Astrocyte (in vitro differentiated cells and primary cell): Measurements from ENCODE around the gene CEACAM20. TPM values are rescaled to one million over a fixed set of nuclear protein-coding genes. Genes with fewer than 3 reads are reported as not detected.

Source experiments
- DNase-seq: peaks from one replicate; pipeline ENCODE4 v3.0.0-alpha.2; 2010; ENCODE audit warnings: low read depth
- FAIRE-seq: peaks from 2 replicates; lab custom pipeline; 2011; peaks lifted over from hg19 to GRCh38; lab: Jason Lieb, UNC
- H2AFZ ChIP-seq: 2 replicates; pipeline ENCODE4 v1.6.0; 2012; ENCODE audit warnings: low read depth, low read length, inconsistent platforms
- H3K27ac ChIP-seq: 2 replicates; pipeline ENCODE4 v1.5.1; 2011; ENCODE audit warnings: low read depth, low read length, inconsistent platforms
- H3K27me3 ChIP-seq: 2 replicates; pipeline ENCODE4 v1.6.0; 2011; ENCODE audit warnings: low read length, inconsistent platforms; ENCODE audit not compliant: insufficient read depth
- H3K36me3 ChIP-seq: 2 replicates; pipeline ENCODE4 v1.5.1; 2011; ENCODE audit warnings: low read length, inconsistent platforms; ENCODE audit not compliant: insufficient read depth
- H3K4me1 ChIP-seq: 2 replicates; pipeline ENCODE4 v1.5.1; 2011; ENCODE audit warnings: low read length, inconsistent platforms; ENCODE audit not compliant: insufficient read depth
- H3K4me2 ChIP-seq: 2 replicates; pipeline ENCODE4 v1.6.0; 2012; ENCODE audit warnings: low read length, inconsistent platforms
- H3K4me3 ChIP-seq: 2 replicates; pipeline ENCODE4 v1.5.1; 2011; ENCODE audit warnings: low read depth, mild to moderate bottlenecking, low read length, inconsistent platforms; ENCODE audit not compliant: insufficient read depth
- H3K79me2 ChIP-seq: 2 replicates; pipeline ENCODE4 v1.6.0; 2012; ENCODE audit warnings: mild to moderate bottlenecking, low read length, inconsistent platforms; ENCODE audit not compliant: insufficient read depth
- H3K9ac ChIP-seq: 2 replicates; pipeline ENCODE4 v1.6.0; 2012; ENCODE audit warnings: mild to moderate bottlenecking, low read length, inconsistent platforms
- H3K9me3 ChIP-seq: 2 replicates; pipeline ENCODE4 v1.5.1; 2012; ENCODE audit warnings: low read depth, mild to moderate bottlenecking, low read length, inconsistent platforms; ENCODE audit not compliant: insufficient read depth
- H4K20me1 ChIP-seq: 2 replicates; pipeline ENCODE4 v1.6.0; 2012; ENCODE audit warnings: low read length, inconsistent platforms; ENCODE audit not compliant: insufficient read depth
- H3K27ac Mint-ChIP-seq: one replicate; pipeline ENCODE4 v1.8.0; 2021; ENCODE audit warnings: mild to moderate bottlenecking, mixed read lengths; ENCODE audit not compliant: unreplicated experiment
- H3K27me3 Mint-ChIP-seq: one replicate; pipeline ENCODE4 v1.8.0; 2021; ENCODE audit warnings: low read depth, mixed read lengths; ENCODE audit not compliant: unreplicated experiment
- H3K36me3 Mint-ChIP-seq: one replicate; pipeline ENCODE4 v1.8.0; 2021; ENCODE audit warnings: low read depth, mixed read lengths; ENCODE audit not compliant: unreplicated experiment
- H3K4me1 Mint-ChIP-seq: one replicate; pipeline ENCODE4 v1.8.0; 2021; ENCODE audit warnings: low read depth, mixed read lengths; ENCODE audit not compliant: unreplicated experiment
- H3K4me3 Mint-ChIP-seq: one replicate; pipeline ENCODE4 v1.8.0; 2021; ENCODE audit warnings: mild to moderate bottlenecking, moderate library complexity, mixed read lengths; ENCODE audit not compliant: unreplicated experiment
- H3K9me3 Mint-ChIP-seq: one replicate; pipeline ENCODE4 v1.8.0; 2021; ENCODE audit warnings: mild to moderate bottlenecking, mixed read lengths; ENCODE audit not compliant: unreplicated experiment
- EZH2 ChIP-seq: IDR thresholded peaks from 2 replicates; pipeline ENCODE4 v1.6.1; 2012; ENCODE audit warnings: mild to moderate bottlenecking, low read length, inconsistent platforms; ENCODE audit not compliant: insufficient read depth
- total RNA-seq: library from RNA; stranded (reverse); gene quantifications from 2 replicates; pipeline ENCODE4 v1.2.1, GENCODE V29; 2021
- TF ChIP-seq, protein P1 (sequence below): IDR thresholded peaks from 2 replicates; pipeline ENCODE4 v1.5.1; 2011; ENCODE audit warnings: low read depth, mild to moderate bottlenecking, inconsistent platforms, low read length, moderate library complexity; ENCODE audit not compliant: insufficient read depth

CEACAM20 gene
- total RNA-seq, 1 donor from 2014 or later = not detected

DNA sequence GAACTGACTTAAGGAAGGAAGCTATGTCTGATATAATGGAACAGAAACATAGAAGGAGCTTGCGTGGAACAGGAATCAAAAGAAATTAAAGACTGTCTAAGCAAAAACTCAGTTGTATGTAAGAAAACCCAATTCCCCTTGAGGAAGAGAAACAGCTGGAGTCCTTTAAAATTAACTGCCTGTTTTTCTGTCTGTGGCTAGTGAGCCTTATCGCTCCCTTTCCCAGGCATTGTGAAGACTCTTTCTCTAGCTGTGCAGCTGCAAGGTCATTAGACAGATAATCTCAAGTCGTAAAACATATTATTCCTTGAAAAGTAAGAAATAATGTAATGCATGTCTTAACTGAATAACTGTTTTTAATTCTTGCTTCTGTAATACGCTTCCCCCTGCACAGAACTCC is 44.2 kb upstream of the CEACAM20 start:
- DNase-seq (no peak), FAIRE-seq (no peak)
- Histone ChIP-seq H3K36me3 (no peaks in the 10 kb centered on the region), H3K9ac (no peak overlapping the region), H3K4me1 (no peaks in the 10 kb centered on the region), H3K4me2 (no peak overlapping the region), H3K9me3 (no peaks in the 10 kb centered on the region), H3K4me3 (no peak overlapping the region), H3K79me2 (no peaks in the 10 kb centered on the region), H2AFZ (no peak overlapping the region), H3K27ac (no peak overlapping the region), H4K20me1 (no peaks in the 10 kb centered on the region), H3K27me3 (peaks cover 8% of the 10 kb centered on the region)
- Mint-ChIP-seq H3K36me3 (no peaks in the 10 kb centered on the region), H3K27ac (no peak overlapping the region), H3K4me1 (no peaks in the 10 kb centered on the region), H3K27me3 (peaks cover 16% of the 10 kb centered on the region), H3K9me3 (no peaks in the 10 kb centered on the region), H3K4me3 (no peak overlapping the region)
- TF ChIP-seq, protein P1, sequence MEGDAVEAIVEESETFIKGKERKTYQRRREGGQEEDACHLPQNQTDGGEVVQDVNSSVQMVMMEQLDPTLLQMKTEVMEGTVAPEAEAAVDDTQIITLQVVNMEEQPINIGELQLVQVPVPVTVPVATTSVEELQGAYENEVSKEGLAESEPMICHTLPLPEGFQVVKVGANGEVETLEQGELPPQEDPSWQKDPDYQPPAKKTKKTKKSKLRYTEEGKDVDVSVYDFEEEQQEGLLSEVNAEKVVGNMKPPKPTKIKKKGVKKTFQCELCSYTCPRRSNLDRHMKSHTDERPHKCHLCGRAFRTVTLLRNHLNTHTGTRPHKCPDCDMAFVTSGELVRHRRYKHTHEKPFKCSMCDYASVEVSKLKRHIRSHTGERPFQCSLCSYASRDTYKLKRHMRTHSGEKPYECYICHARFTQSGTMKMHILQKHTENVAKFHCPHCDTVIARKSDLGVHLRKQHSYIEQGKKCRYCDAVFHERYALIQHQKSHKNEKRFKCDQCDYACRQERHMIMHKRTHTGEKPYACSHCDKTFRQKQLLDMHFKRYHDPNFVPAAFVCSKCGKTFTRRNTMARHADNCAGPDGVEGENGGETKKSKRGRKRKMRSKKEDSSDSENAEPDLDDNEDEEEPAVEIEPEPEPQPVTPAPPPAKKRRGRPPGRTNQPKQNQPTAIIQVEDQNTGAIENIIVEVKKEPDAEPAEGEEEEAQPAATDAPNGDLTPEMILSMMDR = no peak
- no peak for TF ChIP-seq EZH2

DNA sequence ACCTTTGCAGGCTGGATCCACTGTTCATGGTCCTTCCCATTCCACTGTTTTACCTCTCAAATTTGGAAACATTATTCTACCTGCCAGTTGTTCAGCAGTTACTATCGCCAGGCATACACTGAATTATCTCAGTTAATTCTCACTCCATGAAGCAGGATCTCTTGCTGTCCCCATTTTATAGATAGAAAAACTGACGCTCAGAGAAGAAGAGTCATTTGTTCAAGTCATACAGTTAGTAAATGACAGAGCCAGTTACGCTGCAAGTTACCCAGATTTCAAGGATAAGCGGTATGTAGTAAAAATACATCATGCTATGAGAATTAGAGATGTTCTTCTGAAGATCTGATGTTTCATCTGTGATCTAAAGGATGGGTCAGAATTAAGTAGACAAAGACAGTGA is 43.7 kb upstream of the CEACAM20 start:
- H3K4me1 Mint-ChIP-seq = no peaks in the 10 kb centered on the region
- Histone ChIP-seq H3K27me3 (peaks cover 8% of the 10 kb centered on the region), H3K36me3 (no peaks in the 10 kb centered on the region), H3K4me2 (no peak overlapping the region), H4K20me1 (no peaks in the 10 kb centered on the region), H3K9ac (no peak overlapping the region), H3K9me3 (no peaks in the 10 kb centered on the region), H2AFZ (no peak overlapping the region), H3K79me2 (no peaks in the 10 kb centered on the region), H3K4me3 (no peak overlapping the region), H3K27ac (no peak overlapping the region), H3K4me1 (no peaks in the 10 kb centered on the region)
- DNase-seq (no peak), FAIRE-seq (no peak)
- H3K9me3 Mint-ChIP-seq = no peaks in the 10 kb centered on the region
- no peaks in the 10 kb centered on the region for H3K36me3 Mint-ChIP-seq
- peaks cover 16% of the 10 kb centered on the region for H3K27me3 Mint-ChIP-seq
- H3K27ac Mint-ChIP-seq = no peak overlapping the region
- TF ChIP-seq, protein P1 = no peak
- TF ChIP-seq EZH2 = no peak
- no peak overlapping the region for H3K4me3 Mint-ChIP-seq

DNA sequence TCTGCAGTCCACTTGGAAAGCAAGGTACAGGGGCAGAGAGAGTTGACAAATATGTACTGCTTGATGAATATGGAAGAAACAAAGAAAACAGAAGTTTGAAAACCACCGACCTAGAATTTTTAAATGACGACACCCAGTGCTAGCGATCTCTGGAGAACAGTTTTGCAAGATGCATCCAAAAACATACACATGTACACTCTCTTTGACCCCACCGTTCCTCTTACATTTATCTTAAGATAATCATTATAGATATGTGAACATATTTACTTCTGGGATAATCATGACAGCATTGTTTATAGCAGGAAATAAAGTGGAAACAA is 43.1 kb upstream of the CEACAM20 start:
- Histone ChIP-seq H3K4me3 (no peak overlapping the region), H3K4me1 (no peaks in the 10 kb centered on the region), H3K9ac (no peak overlapping the region), H2AFZ (no peak overlapping the region), H3K36me3 (no peaks in the 10 kb centered on the region), H3K4me2 (no peak overlapping the region), H4K20me1 (no peaks in the 10 kb centered on the region), H3K27me3 (peaks cover 11% of the 10 kb centered on the region), H3K79me2 (no peaks in the 10 kb centered on the region), H3K9me3 (no peaks in the 10 kb centered on the region), H3K27ac (no peak overlapping the region)
- FAIRE-seq = no peak
- DNase-seq = no peak
- Mint-ChIP-seq H3K4me1 (no peaks in the 10 kb centered on the region), H3K9me3 (no peaks in the 10 kb centered on the region), H3K36me3 (no peaks in the 10 kb centered on the region), H3K27me3 (peaks cover 16% of the 10 kb centered on the region), H3K27ac (no peak overlapping the region), H3K4me3 (no peak overlapping the region)
- TF ChIP-seq, protein P1 = no peak
- no peak for TF ChIP-seq EZH2
